AG10803 (cell line): ENCODE results near the gene GREB1L.

ENCODE experiments used
- DNase-seq: peaks from one replicate; pipeline ENCODE4 v3.0.0; 2010; ENCODE audit warnings: low read depth
- H3K4me3 ChIP-seq: 2 replicates; pipeline ENCODE4 v1.5.1; 2011; ENCODE audit warnings: mild to moderate bottlenecking, low read length, control low read depth
- CTCF ChIP-seq: conservative IDR thresholded peaks from 2 replicates; pipeline ENCODE4 v1.5.1; 2011; ENCODE audit warnings: mild to moderate bottlenecking, low read length, control low read depth, inconsistent platforms

The GREB1L gene

GRCh38 chr18:21262244-21262643 lies 20.2 kb downstream of the GREB1L start:
- H3K4me3 ChIP-seq, result no peak overlapping the region
- TF ChIP-seq CTCF, result no peak
- peak; percentile 48 for DNase-seq

- no peak for DNase-seq
- no peak for TF ChIP-seq CTCF
- no peak overlapping the region for H3K4me3 ChIP-seq
These were observed 20.9 kb downstream of the GREB1L start for GRCh38 chr18:21262979-21263378.

GRCh38 chr18:21264651-21265050 lies 22.6 kb downstream of the GREB1L start:
- TF ChIP-seq CTCF, result no peak
- no peak overlapping the region for H3K4me3 ChIP-seq
- no peak for DNase-seq

- no peak for DNase-seq
- no peak for TF ChIP-seq CTCF
- no peak overlapping the region for H3K4me3 ChIP-seq
These were observed 24.1 kb downstream of the GREB1L start for GRCh38 chr18:21265971-21266673.

GRCh38 chr18:21267400-21267799 lies 25.4 kb downstream of the GREB1L start:
- no peak for TF ChIP-seq CTCF
- no peak overlapping the region for H3K4me3 ChIP-seq

GRCh38 chr18:21269349-21269748 lies 27.3 kb downstream of the GREB1L start:
- TF ChIP-seq CTCF, result no peak
- no peak overlapping the region for H3K4me3 ChIP-seq
- DNase-seq, result no peak

More at GRCh38 chr18:21267400-21267799, 25.4 kb downstream of the GREB1L start:
- no peak for DNase-seq

GRCh38 chr18:21270453-21270852 lies 28.4 kb downstream of the GREB1L start:
- H3K4me3 ChIP-seq, result no peak overlapping the region
- no peak for DNase-seq
- no peak for TF ChIP-seq CTCF
